ENCODE data around the gene WFDC10A.
"Not testable (repeated sequence)": the region's sequence is repeated elsewhere in the genome, so short reads cannot be mapped to it uniquely, and the experiment has no call there.

Gene WFDC10A

GRCh38 chr20:45647441-45648050, 18.0 kb downstream of the WFDC10A start:
- DNase-seq (ENCODE audit: low read depth in 2 of 2) = no peak

DNA sequence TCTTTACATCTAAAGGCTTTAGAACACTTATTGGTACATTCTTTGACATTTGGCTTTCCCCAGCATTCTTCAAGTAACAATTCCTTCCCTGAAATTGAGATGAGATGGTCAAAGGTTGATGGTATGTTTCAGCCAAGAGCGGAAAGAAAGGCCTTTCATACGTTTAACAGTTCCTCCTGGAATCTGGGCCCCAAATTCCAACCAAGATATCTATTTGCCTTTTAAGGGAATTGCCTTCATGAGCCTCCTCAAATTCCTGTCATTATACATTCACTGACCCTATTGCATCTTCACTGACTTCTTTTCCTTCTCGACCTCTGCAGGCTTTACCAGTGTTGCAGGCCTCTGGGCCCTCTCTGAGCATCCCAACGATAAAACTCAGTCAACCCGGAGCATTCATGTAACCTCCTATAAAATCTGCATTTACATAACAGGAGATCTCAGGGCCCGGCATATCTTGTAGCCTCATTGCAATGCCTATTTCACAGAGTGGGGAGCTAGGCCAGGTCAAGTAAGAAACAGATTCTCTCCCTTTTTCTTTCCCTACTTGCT, 19.8 kb downstream of the WFDC10A start:
- no peak for DNase-seq (ENCODE audit: low read depth in 2 of 2)

- DNase-seq (ENCODE audit: low read depth in 2 of 2) = not testable (repeated sequence)
These were observed 22.2 kb downstream of the WFDC10A start for GRCh38 chr20:45651726-45652125.

DNA sequence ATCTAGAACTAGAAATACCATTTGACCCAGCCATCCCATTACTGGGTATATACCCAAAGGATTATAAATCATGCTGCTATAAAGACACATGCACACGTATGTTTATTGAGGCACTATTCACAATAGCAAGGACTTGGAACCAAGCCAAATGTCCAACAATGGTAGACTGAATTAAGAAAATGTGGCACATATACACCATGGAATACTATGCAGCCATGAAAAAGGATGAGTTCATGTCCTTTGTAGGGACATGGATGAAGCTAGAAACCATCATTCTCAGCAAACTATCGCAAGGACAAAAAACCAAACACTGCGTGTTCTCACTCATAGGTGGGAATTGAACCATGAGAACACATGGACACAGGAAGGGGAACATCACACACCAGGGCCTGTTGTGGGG, 27.5 kb downstream of the WFDC10A start:
- DNase-seq (ENCODE audit: low read depth in 2 of 2) = not testable (repeated sequence)

- DNase-seq (ENCODE audit: low read depth in 2 of 2) = no peak
These were observed 40.6 kb downstream of the WFDC10A start, which contains the start of gene WFDC11 for GRCh38 chr20:45670139-45670538. Gene WFDC11 (minus strand): TSS chr20:45670239. CDS start chr20:45650600, 19,639 bp downstream.

GRCh38 chr20:45672765-45673164, 43.2 kb downstream of the WFDC10A start:
- no peak for DNase-seq (ENCODE audit: low read depth in 2 of 2)

DNA sequence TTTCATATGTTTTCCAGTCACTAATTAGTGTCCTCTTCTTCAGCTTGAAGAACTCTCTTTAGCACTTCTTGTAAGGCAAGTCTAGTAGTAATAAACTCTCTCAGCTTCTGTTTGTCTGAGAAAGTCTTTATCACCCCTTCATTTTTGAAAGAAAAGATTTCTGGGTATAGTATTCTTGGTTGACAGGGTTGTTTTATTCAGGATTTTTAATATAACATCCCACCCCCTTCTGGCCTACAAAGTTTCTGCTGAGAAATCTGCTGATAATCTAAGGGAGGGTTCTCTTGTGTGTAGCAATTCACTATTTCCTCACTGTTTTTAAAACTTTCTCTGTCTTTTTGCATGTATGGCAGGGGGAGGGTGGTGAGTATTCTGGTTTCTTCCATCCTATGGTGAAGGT, 50.1 kb downstream of the WFDC10A start:
- no peak for DNase-seq (ENCODE audit: low read depth in 2 of 2)

Measured in stimulated activated CD8-positive, alpha-beta memory T cell treated with anti-CD3 and anti-CD28 coated beads, Interleukin-2, amount 100 ng/mL, for 48 hours (primary cell).